ENCODE measurements around the gene CBX5. TPM values are rescaled to one million over a fixed set of nuclear protein-coding genes. Genes with fewer than 3 reads are reported as not detected.

Gene CBX5
- total and polyA plus RNA-seq, 2 of the 8 experiments (the other 6 are each of a cell fraction or from before 2014, with no cell fraction given): 62.4 to 231 TPM

- Histone ChIP-seq H2BK12ac (ENCODE audit: low read depth, low read length) (no peak overlapping the region), H3K4me1 (replicated peaks in 1 of 4; ENCODE audit: control insufficient read depth in 3 of 4, insufficient read depth in 4 of 4, low read length in 3 of 4) (no peaks in the 10 kb centered on the region), H3K79me2 (ENCODE audit: control insufficient read depth in 1 of 2, insufficient read depth in 2 of 2, low read length in 2 of 2) (peaks cover 0 to 38% of the 10 kb centered on the region in 2 experiments; a peak in 3 of 4 replicates), H2BK15ac (ENCODE audit: low read length) (no peak overlapping the region), H3K23me2 (ENCODE audit: low read depth, low read length) (no peaks in the 10 kb centered on the region), H3K36me3 (ENCODE audit: control insufficient read depth in 2 of 4, insufficient read depth in 4 of 4, low read length in 3 of 4) (peaks cover 0 to 16% (median 5%) of the 10 kb centered on the region in 4 experiments; a peak in 4 of 8 replicates), H3K4ac (replicated peaks; ENCODE audit: insufficient read length, low read depth, low read length) (no peak overlapping the region), H2AFZ (ENCODE audit: low read length) (no peak overlapping the region), H3K9me3 (ENCODE audit: insufficient read depth in 2 of 2, low read depth in 1 of 2, low read length in 1 of 2) (no peaks in the 10 kb centered on the region), H3K18ac (ENCODE audit: extremely low read depth, low read length) (no peak overlapping the region), H4K5ac (ENCODE audit: insufficient read length, low read depth, low read length) (no peak overlapping the region), H3K79me1 (ENCODE audit: low read depth, low read length) (no peaks in the 10 kb centered on the region; the same call in 1 of the 2 replicates), H4K20me1 (replicated peaks in 1 of 2; ENCODE audit: control insufficient read depth in 1 of 2, insufficient read depth in 2 of 2, low read length in 2 of 2) (peaks cover 2 to 3% of the 10 kb centered on the region in 2 experiments), H3K56ac (replicated peaks; ENCODE audit: insufficient read length, low read depth, low read length) (no peak overlapping the region), H2BK5ac (ENCODE audit: low read depth, low read length) (no peak overlapping the region), H2BK20ac (ENCODE audit: low read length) (no peak overlapping the region), H2AK5ac (ENCODE audit: low read depth, low read length) (no peak overlapping the region), H4K91ac (replicated peaks; ENCODE audit: insufficient read length, low read length) (no peak overlapping the region), H3K23ac (ENCODE audit: insufficient read length) (no peak overlapping the region), H3K4me3 (ENCODE audit: extremely low read depth in 1 of 4, insufficient read depth in 2 of 4, low read depth in 3 of 4, low read length in 4 of 4) (no peak overlapping the region), H3K4me2 (ENCODE audit: insufficient read depth in 1 of 2, low read depth in 2 of 2, low read length in 2 of 2) (no peak overlapping the region), H3K27ac (ENCODE audit: low read depth, low read length) (no peak overlapping the region), H3K14ac (ENCODE audit: insufficient read length) (no peak overlapping the region), H4K8ac (ENCODE audit: extremely low read depth, insufficient read depth, low read length) (no peak overlapping the region), H3K9ac (replicated peaks in 1 of 4; ENCODE audit: extremely low read depth in 1 of 4, low read depth in 3 of 4, low read length in 3 of 4) (no peak overlapping the region), H2BK120ac (replicated peaks; ENCODE audit: low read depth, low read length) (no peak overlapping the region), H3K27me3 (replicated peaks in 1 of 4; ENCODE audit: control insufficient read depth in 3 of 4, extremely low read depth in 1 of 4, insufficient read depth in 3 of 4, low read length in 3 of 4) (no peaks in the 10 kb centered on the region)
- POLR2A ChIA-PET (ENCODE audit: partially characterized antibody): interaction anchor here (0.9 to 44.8 kb wide), 8 partner anchors 8 to 93 kb away, joined by 3 to 1006 read pairs (median 4); partner anchors contain the start of genes CBX5 and HNRNPA1
- no peak for DNase-seq (ENCODE audit: low read depth in 1 of 2, low spot score in 2 of 2)
- WGBS, 2 experiments (ENCODE audit: extremely low coverage in 1 of 2, insufficient coverage in 1 of 2, insufficient read length in 1 of 2, insufficient replicate concordance in 2 of 2, low coverage in 1 of 2, low lambda C conversion rate in 2 of 2, missing lambda C conversion rate in 1 of 2): 95% methylated on average over 1 of the region's 1 CpG; no CpG with 5 or more reads in 1 of the 2 experiments
- no peak for FAIRE-seq
- CTCF ChIA-PET (ENCODE audit: partially characterized antibody): interaction anchor here (0.9 to 12.3 kb wide), 5 partner anchors 19 to 58 kb away, joined by 3 to 90 read pairs (median 3); no protein-coding TSS in a partner anchor
- TF ChIP-seq SP1 (IDR thresholded peaks at IDR 0.05; ENCODE audit: low read depth, low read length) (no peak), CHD2 (IDR thresholded peaks at IDR 0.05; ENCODE audit: low read length) (no peak), RAD21 (IDR thresholded peaks at IDR 0.05 in 1 of 2, conservative IDR thresholded peaks at IDR 0.05 in 1 of 2; ENCODE audit: low read depth in 2 of 2, low read length in 2 of 2) (no peak), SP4 (IDR thresholded peaks at IDR 0.05; ENCODE audit: low read length) (no peak), BACH1 (IDR thresholded peaks at IDR 0.05; ENCODE audit: low read length) (no peak), EP300 (IDR thresholded peaks at IDR 0.05; ENCODE audit: borderline replicate concordance in 1 of 2, low read depth in 2 of 2, low read length in 2 of 2) (no peak), GABPA (IDR thresholded peaks at IDR 0.05; ENCODE audit: borderline replicate concordance, insufficient read depth, low read length) (no peak), HDAC6 (IDR thresholded peaks at IDR 0.05; ENCODE audit: low read depth, low read length) (no peak), CBX8 (IDR thresholded peaks at IDR 0.05; ENCODE audit: borderline replicate concordance, low read depth, low read length) (no peak), EZH2 (IDR thresholded peaks at IDR 0.05; ENCODE audit: low read depth, low read length, severe bottlenecking) (no peak), YY1 (IDR thresholded peaks at IDR 0.05; ENCODE audit: low read depth, low read length) (no peak), CEBPB (IDR thresholded peaks at IDR 0.05; ENCODE audit: low read depth, low read length) (no peak), TEAD4 (IDR thresholded peaks at IDR 0.05; ENCODE audit: low read depth, low read length) (no peak), SIX5 (IDR thresholded peaks at IDR 0.05; ENCODE audit: low read depth, low read length) (no peak)
Measured at GRCh38 chr12:54272214-54272613, 7.7 kb downstream of the CBX5 start.
